DND-41 (cell line): ENCODE results near the gene SFXN1.

Experiments
- EZH2 ChIP-seq: IDR thresholded peaks from 3 replicates; pipeline ENCODE4 v1.6.1; 2012; ENCODE audit warnings: borderline replicate concordance, low read depth, mild to moderate bottlenecking, moderate library complexity, low read length, inconsistent platforms; ENCODE audit not compliant: severe bottlenecking
- TF ChIP-seq, protein P1 (sequence below): IDR thresholded peaks from 2 replicates; pipeline ENCODE4 v1.5.1; 2012; ENCODE audit warnings: borderline replicate concordance, low read length, moderate library complexity, mild to moderate bottlenecking; ENCODE audit not compliant: poor library complexity, severe bottlenecking; ENCODE audit errors: extremely low read depth

DNA sequence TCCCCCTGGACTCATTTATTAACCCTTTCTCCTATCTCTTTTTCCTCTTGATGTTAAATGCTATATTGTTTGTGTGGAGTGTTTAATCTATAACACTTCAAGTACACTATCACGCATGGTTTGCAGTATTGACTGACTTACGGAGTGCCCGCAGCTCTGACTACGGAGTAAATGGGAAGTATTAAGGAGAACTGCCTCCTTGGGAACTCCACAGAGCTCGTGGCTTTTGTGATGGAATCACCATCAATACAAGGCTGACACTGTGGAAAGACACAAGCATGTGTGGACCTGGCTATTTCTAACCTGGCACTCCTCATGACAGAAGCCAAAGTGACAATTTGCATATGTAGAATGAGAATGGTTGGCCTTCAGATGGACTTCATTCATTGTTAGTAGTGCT is 66.2 kb downstream of the SFXN1 start:
- TF ChIP-seq, protein P1, sequence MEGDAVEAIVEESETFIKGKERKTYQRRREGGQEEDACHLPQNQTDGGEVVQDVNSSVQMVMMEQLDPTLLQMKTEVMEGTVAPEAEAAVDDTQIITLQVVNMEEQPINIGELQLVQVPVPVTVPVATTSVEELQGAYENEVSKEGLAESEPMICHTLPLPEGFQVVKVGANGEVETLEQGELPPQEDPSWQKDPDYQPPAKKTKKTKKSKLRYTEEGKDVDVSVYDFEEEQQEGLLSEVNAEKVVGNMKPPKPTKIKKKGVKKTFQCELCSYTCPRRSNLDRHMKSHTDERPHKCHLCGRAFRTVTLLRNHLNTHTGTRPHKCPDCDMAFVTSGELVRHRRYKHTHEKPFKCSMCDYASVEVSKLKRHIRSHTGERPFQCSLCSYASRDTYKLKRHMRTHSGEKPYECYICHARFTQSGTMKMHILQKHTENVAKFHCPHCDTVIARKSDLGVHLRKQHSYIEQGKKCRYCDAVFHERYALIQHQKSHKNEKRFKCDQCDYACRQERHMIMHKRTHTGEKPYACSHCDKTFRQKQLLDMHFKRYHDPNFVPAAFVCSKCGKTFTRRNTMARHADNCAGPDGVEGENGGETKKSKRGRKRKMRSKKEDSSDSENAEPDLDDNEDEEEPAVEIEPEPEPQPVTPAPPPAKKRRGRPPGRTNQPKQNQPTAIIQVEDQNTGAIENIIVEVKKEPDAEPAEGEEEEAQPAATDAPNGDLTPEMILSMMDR = no peak
- no peak for TF ChIP-seq EZH2
